Caco-2 (cell line): Measurements from ENCODE around the gene RPLP2. TPM values are rescaled to one million over a fixed set of nuclear protein-coding genes. Genes with fewer than 3 reads are reported as not detected.

Experiments used
- BruUV-seq: library from RNA; stranded (reverse); fragments of 400-500 nt; replicated peaks from 2 replicates; lab custom pipeline; 2021; lab: Mats Ljungman, UMichigan
- CTCF ChIA-PET: fragments of 300-600 bp; sonication (Branson Sonifier 250); formaldehyde crosslinking; loops from one replicate; lab custom pipeline; 2022; ENCODE audit warnings: antibody characterized with exemption; lab: Charles Lee
- POLR2A ChIA-PET: fragments of 300-600 bp; sonication (Branson Sonifier 250); formaldehyde crosslinking; loops from one replicate; lab custom pipeline; 2022; ENCODE audit warnings: antibody characterized with exemption; lab: Charles Lee
- DNase-seq, 2 experiments: peaks; one replicate each; pipeline versions ENCODE4 v3.0.0 to v3.0.0-alpha.2; 2020 to 2022
- H3K27me3 ChIP-seq: replicated peaks from 2 replicates; pipeline ENCODE4 v1.6.0; 2011; ENCODE audit warnings: low read length; ENCODE audit not compliant: control insufficient read depth, insufficient read depth
- H3K36me3 ChIP-seq: 2 replicates; pipeline ENCODE4 v1.5.1; 2011; ENCODE audit warnings: low read length; ENCODE audit not compliant: control insufficient read depth, insufficient read depth
- H3K4me1 ChIP-seq: fragments of 250-450 bp; sonication (Bioruptor Pico); 2 replicates; pipeline ENCODE4 v1.5.1; 2020; ENCODE audit warnings: mild to moderate bottlenecking
- H3K4me3 ChIP-seq: 2 replicates; pipeline ENCODE4 v1.5.1; 2011; ENCODE audit warnings: low read depth, mild to moderate bottlenecking, control low read depth, low read length
- H3K9me3 ChIP-seq: fragments of 250-450 bp; sonication (Bioruptor Pico); 2 replicates; pipeline ENCODE4 v1.5.1; 2020; ENCODE audit warnings: mild to moderate bottlenecking, moderate library complexity
- H3K27ac Mint-ChIP-seq: one replicate; pipeline ENCODE4 v1.8.0; 2022; ENCODE audit warnings: mixed read lengths; ENCODE audit not compliant: unreplicated experiment
- H3K27me3 Mint-ChIP-seq: one replicate; pipeline ENCODE4 v1.8.0; 2022; ENCODE audit warnings: mixed read lengths; ENCODE audit not compliant: insufficient read depth, unreplicated experiment
- H3K36me3 Mint-ChIP-seq: one replicate; pipeline ENCODE4 v1.8.0; 2022; ENCODE audit warnings: mild to moderate bottlenecking, mixed read lengths; ENCODE audit not compliant: insufficient read depth, unreplicated experiment
- H3K4me1 Mint-ChIP-seq: one replicate; pipeline ENCODE4 v1.8.0; 2022; ENCODE audit warnings: low read depth, mixed read lengths; ENCODE audit not compliant: unreplicated experiment
- H3K4me3 Mint-ChIP-seq: one replicate; pipeline ENCODE4 v1.8.0; 2022; ENCODE audit warnings: mild to moderate bottlenecking, moderate library complexity, mixed read lengths; ENCODE audit not compliant: unreplicated experiment
- H3K9me3 Mint-ChIP-seq: one replicate; pipeline ENCODE4 v1.8.0; 2022; ENCODE audit warnings: mixed read lengths; ENCODE audit not compliant: unreplicated experiment
- intact Hi-C: fragments of 100-400 bp; cut with micrococcal nuclease; formaldehyde crosslinking; loops from one replicate; pipeline ENCODE4 v1.10.0; 2022; ENCODE audit not compliant: unreplicated experiment
- total RNA-seq: library from RNA; stranded (reverse); gene quantifications from 2 replicates; pipeline ENCODE4 v1.2.3, GENCODE V29; 2022
- TF ChIP-seq, protein P1 (sequence below), 2 experiments: fragments of 200-600 bp in 1 of 2; IDR thresholded peaks; 1 replicate in 1 of 2; 2 replicates in 1 of 2; pipeline versions ENCODE4 v1.5.1 to v1.8.0; 2011 to 2022; ENCODE audit warnings: antibody characterized with exemption in 1 of 2, control low read depth in 1 of 2, inconsistent platforms in 1 of 2, low read depth in 1 of 2, low read length in 1 of 2, mild to moderate bottlenecking in 1 of 2, moderate library complexity in 1 of 2; ENCODE audit not compliant: insufficient read depth in 1 of 2, severe bottlenecking in 1 of 2, unreplicated experiment in 1 of 2

The RPLP2 gene
- total RNA-seq, 1 experiment from 2014 or later = 2,622 TPM

DNA sequence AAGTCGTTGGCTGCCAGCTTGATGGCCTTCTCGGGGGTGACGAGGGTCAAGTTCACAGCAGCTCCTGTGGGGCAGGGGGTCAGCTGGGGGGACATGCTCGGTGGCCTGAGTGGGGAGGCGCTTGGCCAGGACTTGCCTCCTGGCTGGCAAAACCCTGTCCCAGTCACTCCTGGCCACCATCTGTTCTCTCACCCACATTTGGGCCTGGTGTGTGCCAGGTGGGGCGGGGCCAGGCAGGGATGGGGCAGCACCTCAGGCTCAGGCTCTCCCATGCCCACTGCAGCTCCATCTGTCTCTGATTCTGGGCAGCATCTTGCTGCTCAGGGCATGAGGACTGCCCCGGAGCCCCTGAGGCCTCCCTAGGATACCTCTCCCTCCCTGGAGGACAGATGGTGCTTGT, 16.2 kb upstream of the RPLP2 start:
- Mint-ChIP-seq H3K27me3 (no peaks in the 10 kb centered on the region), H3K36me3 (peaks cover 17% of the 10 kb centered on the region), H3K4me3 (no peak overlapping the region), H3K27ac (no peak overlapping the region), H3K9me3 (no peaks in the 10 kb centered on the region), H3K4me1 (no peaks in the 10 kb centered on the region)
- no peak for DNase-seq
- Histone ChIP-seq H3K9me3 (no peaks in the 10 kb centered on the region), H3K27me3 (no peaks in the 10 kb centered on the region), H3K4me1 (peaks cover 9% of the 10 kb centered on the region), H3K36me3 (no peaks in the 10 kb centered on the region), H3K4me3 (no peak overlapping the region)
- TF ChIP-seq, protein P1, sequence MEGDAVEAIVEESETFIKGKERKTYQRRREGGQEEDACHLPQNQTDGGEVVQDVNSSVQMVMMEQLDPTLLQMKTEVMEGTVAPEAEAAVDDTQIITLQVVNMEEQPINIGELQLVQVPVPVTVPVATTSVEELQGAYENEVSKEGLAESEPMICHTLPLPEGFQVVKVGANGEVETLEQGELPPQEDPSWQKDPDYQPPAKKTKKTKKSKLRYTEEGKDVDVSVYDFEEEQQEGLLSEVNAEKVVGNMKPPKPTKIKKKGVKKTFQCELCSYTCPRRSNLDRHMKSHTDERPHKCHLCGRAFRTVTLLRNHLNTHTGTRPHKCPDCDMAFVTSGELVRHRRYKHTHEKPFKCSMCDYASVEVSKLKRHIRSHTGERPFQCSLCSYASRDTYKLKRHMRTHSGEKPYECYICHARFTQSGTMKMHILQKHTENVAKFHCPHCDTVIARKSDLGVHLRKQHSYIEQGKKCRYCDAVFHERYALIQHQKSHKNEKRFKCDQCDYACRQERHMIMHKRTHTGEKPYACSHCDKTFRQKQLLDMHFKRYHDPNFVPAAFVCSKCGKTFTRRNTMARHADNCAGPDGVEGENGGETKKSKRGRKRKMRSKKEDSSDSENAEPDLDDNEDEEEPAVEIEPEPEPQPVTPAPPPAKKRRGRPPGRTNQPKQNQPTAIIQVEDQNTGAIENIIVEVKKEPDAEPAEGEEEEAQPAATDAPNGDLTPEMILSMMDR (IDR thresholded peaks at IDR 0.05; ENCODE audit: insufficient read depth in 1 of 2, low read depth in 1 of 2, low read length in 1 of 2, severe bottlenecking in 1 of 2, unreplicated experiment in 1 of 2) = no peak
- BruUV-seq = no TSS peak
- ChIA-PET POLR2A (interaction anchor here (0.5 to 1.5 kb wide), 2 partner anchors 15 to 26 kb away, joined by 5 to 8 read pairs; partner anchors contain the start of gene PNPLA2), CTCF (no interaction called here)
- intact Hi-C loops = no loop called here

- no TSS peak for BruUV-seq
- H3K4me3 ChIP-seq = no peak overlapping the region
- no peaks in the 10 kb centered on the region for H3K27me3 Mint-ChIP-seq
- TF ChIP-seq, protein P1 (IDR thresholded peaks at IDR 0.05; ENCODE audit: insufficient read depth in 1 of 2, low read depth in 1 of 2, low read length in 1 of 2, severe bottlenecking in 1 of 2, unreplicated experiment in 1 of 2) = no peak
- intact Hi-C loops = no loop called here
- H3K4me3 Mint-ChIP-seq = no peak overlapping the region
- peaks cover 17% of the 10 kb centered on the region for H3K36me3 Mint-ChIP-seq
- no peaks in the 10 kb centered on the region for H3K4me1 Mint-ChIP-seq
- H3K9me3 Mint-ChIP-seq = no peaks in the 10 kb centered on the region
- no peaks in the 10 kb centered on the region for H3K9me3 ChIP-seq
- H3K4me1 ChIP-seq = peaks cover 9% of the 10 kb centered on the region
- no peak overlapping the region for H3K27ac Mint-ChIP-seq
- ChIA-PET CTCF (no interaction called here), POLR2A (interaction anchor here (0.5 to 1.5 kb wide), 2 partner anchors 16 to 25 kb away, joined by 5 to 8 read pairs; partner anchors contain the start of gene PNPLA2)
- DNase-seq = no peak
- no peaks in the 10 kb centered on the region for H3K36me3 ChIP-seq
- no peaks in the 10 kb centered on the region for H3K27me3 ChIP-seq
Observed at GRCh38 chr11:794013-794765, 15.6 kb upstream of the RPLP2 start.

DNA sequence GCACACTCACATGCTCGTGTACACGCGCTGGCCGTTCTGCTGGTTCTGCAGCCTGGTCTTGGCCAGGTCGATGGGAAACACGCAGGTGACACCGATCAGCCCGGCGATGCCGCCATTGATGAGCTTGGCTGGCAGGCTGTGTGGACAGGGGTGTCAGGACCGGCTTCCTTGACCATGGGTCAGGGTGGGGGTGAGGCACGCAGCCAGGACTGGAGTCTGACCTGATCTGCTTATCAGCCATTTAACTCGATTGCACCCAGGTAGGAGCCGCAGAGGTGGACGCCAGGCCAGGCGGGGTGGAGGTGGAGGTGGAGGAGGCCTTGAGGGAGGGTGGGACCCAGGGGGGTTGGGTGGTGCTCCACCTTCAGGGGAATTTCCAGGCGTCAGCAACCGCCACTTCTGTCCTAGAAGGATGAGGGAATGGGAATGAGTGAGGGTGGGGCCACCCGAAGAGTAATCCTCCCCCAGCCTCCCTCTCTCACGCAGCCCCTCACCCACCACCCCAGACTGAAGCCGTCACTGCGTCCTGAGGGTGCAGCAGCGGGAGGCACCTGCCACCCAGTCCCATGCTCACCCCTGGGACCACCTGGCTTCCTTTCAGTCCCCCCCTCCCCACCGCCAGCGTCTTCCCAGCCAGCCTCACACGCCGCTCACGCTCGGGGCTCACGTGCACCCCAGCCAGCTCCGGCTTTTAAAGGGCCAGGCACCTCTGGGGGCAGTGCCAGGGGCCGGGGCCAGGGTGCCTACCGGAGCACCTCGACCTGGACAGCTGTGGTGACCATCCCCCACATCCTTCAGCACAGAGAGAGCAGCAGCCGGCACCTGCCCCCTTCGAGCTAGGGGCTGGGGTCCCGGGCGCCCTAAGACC, 14.8 kb upstream of the RPLP2 start:
- TF ChIP-seq, protein P1 (IDR thresholded peaks at IDR 0.05; ENCODE audit: insufficient read depth in 1 of 2, low read depth in 1 of 2, low read length in 1 of 2, severe bottlenecking in 1 of 2, unreplicated experiment in 1 of 2) = no peak
- Mint-ChIP-seq H3K27ac (no peak overlapping the region), H3K4me3 (no peak overlapping the region), H3K4me1 (no peaks in the 10 kb centered on the region), H3K36me3 (peaks cover 17% of the 10 kb centered on the region), H3K27me3 (no peaks in the 10 kb centered on the region), H3K9me3 (no peaks in the 10 kb centered on the region)
- intact Hi-C loops = no loop called here
- no peaks in the 10 kb centered on the region for H3K27me3 ChIP-seq
- no peak overlapping the region for H3K4me3 ChIP-seq
- peaks cover 9% of the 10 kb centered on the region for H3K4me1 ChIP-seq
- ChIA-PET POLR2A (no interaction called here), CTCF (no interaction called here)
- no peaks in the 10 kb centered on the region for H3K9me3 ChIP-seq
- DNase-seq = no peak
- H3K36me3 ChIP-seq = no peaks in the 10 kb centered on the region
- no TSS peak for BruUV-seq
